Measurements from ENCODE around the gene DNAJC3. TPM values are rescaled to one million over a fixed set of nuclear protein-coding genes. Genes with fewer than 3 reads are reported as not detected.

The DNAJC3 gene
- total and polyA plus RNA-seq, 2 of the 13 experiments (the other 11 are each of a cell fraction or from before 2014, with no cell fraction given): 10.4 to 48.2 TPM

GRCh38 chr13:95841894-95842293 is 165.0 kb downstream of the DNAJC3 start:
- Histone ChIP-seq H3K4me1 (ENCODE audit: insufficient read depth, low read length) (no peaks in the 10 kb centered on the region), H4K20me1 (ENCODE audit: insufficient read depth, low read length) (no peaks in the 10 kb centered on the region), H3K27ac (ENCODE audit: extremely low read length, insufficient read depth, low read length) (no peak overlapping the region), H3K9me3 (ENCODE audit: low read length) (peaks cover 22% of the 10 kb centered on the region), H3K4me2 (ENCODE audit: low read depth, low read length) (no peak overlapping the region), H3K36me3 (replicated peaks in 1 of 2; ENCODE audit: control insufficient read depth in 1 of 2, insufficient read depth in 2 of 2, low read length in 2 of 2) (no peaks in the 10 kb centered on the region), H2AFZ (ENCODE audit: low read length) (no peak overlapping the region), H3K9ac (ENCODE audit: insufficient read depth, low read depth, low read length) (no peak overlapping the region), H3K27me3 (ENCODE audit: control insufficient read depth in 1 of 2, insufficient read depth in 2 of 2, low read length in 2 of 2) (no peaks in the 10 kb centered on the region), H3K4me3 (replicated peaks in 1 of 3; ENCODE audit: insufficient read depth in 1 of 3, low read depth in 2 of 3, low read length in 3 of 3) (no peak overlapping the region), H3K79me2 (ENCODE audit: insufficient read depth, low read length) (no peaks in the 10 kb centered on the region)
- FAIRE-seq: no peak
- intact Hi-C loops (cut with micrococcal nuclease; ENCODE audit: unreplicated experiment): no loop called here
- CTCF ChIA-PET (ENCODE audit: low intra/inter-chr PET ratio, low total read pairs): no interaction called here
- DNase-seq (ENCODE audit: low spot score): no peak
- no peak for ATAC-seq
- POLR2A ChIA-PET: no interaction called here
- in situ Hi-C loops (cut with HindIII; ENCODE audit: extremely low pct_ligation_motif_present, low pct_unique_long_range_greater_than_20kb): no loop called here
- no TSS peak for BruUV-seq (replicated peaks)
- no peak for TF ChIP-seq ZNF510 (CRISPR knock-in tag; IDR thresholded peaks at IDR 0.05; ENCODE audit: low read depth)
- TF ChIP-seq SP5 (CRISPR knock-in tag; IDR thresholded peaks at IDR 0.05; ENCODE audit: borderline replicate concordance, low read depth): no peak
- TF ChIP-seq MTF1 (CRISPR knock-in tag; IDR thresholded peaks at IDR 0.05): no peak
- TF ChIP-seq ZNF292 (CRISPR knock-in tag; IDR thresholded peaks at IDR 0.05; ENCODE audit: borderline replicate concordance, low read depth): no peak
- TF ChIP-seq ZNF432 (CRISPR knock-in tag; IDR thresholded peaks at IDR 0.05; ENCODE audit: borderline replicate concordance): no peak
- TF ChIP-seq ZSCAN20 (CRISPR knock-in tag; IDR thresholded peaks at IDR 0.05; ENCODE audit: borderline replicate concordance): no peak
- no peak for TF ChIP-seq ZBTB10 (CRISPR knock-in tag; IDR thresholded peaks at IDR 0.05; ENCODE audit: borderline replicate concordance)
